ENCODE measurements around the gene EIF4EBP2. TPM values are rescaled to one million over a fixed set of nuclear protein-coding genes. Genes with fewer than 3 reads are reported as not detected.

EIF4EBP2 gene
- total RNA-seq, 1 experiment from 2014 or later, result 112 TPM

DNA sequence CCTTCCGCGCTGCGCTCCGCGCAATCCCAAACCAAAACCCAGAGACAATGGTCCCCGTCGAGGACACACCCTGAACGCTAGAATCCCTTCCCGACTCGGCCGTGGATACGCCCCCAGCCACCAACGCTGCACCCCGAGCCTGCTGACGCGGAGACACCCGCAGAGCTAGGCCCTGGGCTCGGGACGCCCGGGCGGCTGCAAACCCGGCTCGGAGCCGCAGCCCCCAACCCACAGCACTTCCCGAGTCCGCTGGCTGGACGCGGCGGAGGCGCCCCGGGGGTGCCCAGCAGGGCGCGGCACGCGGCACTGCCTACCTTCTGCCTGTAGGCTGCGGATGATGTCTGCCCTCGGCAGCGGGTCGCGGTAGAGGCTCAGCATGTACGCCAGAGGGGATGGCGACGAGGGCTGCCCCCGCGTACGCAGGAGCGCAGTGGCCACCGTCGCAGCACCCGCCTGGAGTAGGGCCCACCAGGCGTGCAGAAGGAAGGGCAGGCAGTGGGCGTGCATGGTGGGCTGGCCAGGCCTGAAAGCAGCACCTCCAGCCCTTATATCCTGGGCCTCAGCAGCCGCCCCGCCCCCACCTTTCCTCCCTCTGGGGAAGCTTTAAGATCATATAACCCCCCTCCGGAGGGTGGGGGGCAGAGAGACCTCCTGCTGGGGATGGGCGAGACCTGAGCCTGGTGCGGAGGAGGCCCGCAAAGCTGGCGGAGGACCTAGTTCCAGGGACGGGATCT, 37.4 kb downstream of the EIF4EBP2 start, which contains the start of gene NODAL (continued):
- TF ChIP-seq TCF7 (CRISPR knock-in tag; IDR thresholded peaks at IDR 0.05; ENCODE audit: low read depth) (no peak), NR3C1 (CRISPR knock-in tag; conservative IDR thresholded peaks at IDR 0.05; ENCODE audit: low read depth) (no peak), HMGA2 (CRISPR knock-in tag; IDR thresholded peaks at IDR 0.05) (no peak), GTF2I (CRISPR knock-in tag; conservative IDR thresholded peaks at IDR 0.05) (no peak), NFATC4 (CRISPR knock-in tag; IDR thresholded peaks at IDR 0.05) (no peak)
- TF ChIP-seq, protein P1, sequence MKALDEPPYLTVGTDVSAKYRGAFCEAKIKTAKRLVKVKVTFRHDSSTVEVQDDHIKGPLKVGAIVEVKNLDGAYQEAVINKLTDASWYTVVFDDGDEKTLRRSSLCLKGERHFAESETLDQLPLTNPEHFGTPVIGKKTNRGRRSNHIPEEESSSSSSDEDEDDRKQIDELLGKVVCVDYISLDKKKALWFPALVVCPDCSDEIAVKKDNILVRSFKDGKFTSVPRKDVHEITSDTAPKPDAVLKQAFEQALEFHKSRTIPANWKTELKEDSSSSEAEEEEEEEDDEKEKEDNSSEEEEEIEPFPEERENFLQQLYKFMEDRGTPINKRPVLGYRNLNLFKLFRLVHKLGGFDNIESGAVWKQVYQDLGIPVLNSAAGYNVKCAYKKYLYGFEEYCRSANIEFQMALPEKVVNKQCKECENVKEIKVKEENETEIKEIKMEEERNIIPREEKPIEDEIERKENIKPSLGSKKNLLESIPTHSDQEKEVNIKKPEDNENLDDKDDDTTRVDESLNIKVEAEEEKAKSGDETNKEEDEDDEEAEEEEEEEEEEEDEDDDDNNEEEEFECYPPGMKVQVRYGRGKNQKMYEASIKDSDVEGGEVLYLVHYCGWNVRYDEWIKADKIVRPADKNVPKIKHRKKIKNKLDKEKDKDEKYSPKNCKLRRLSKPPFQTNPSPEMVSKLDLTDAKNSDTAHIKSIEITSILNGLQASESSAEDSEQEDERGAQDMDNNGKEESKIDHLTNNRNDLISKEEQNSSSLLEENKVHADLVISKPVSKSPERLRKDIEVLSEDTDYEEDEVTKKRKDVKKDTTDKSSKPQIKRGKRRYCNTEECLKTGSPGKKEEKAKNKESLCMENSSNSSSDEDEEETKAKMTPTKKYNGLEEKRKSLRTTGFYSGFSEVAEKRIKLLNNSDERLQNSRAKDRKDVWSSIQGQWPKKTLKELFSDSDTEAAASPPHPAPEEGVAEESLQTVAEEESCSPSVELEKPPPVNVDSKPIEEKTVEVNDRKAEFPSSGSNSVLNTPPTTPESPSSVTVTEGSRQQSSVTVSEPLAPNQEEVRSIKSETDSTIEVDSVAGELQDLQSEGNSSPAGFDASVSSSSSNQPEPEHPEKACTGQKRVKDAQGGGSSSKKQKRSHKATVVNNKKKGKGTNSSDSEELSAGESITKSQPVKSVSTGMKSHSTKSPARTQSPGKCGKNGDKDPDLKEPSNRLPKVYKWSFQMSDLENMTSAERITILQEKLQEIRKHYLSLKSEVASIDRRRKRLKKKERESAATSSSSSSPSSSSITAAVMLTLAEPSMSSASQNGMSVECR (CRISPR knock-in tag; IDR thresholded peaks at IDR 0.05; ENCODE audit: borderline replicate concordance), result 0 out of 2 replicates have a peak, but pooled peaks have one; percentile 11
- TF ChIP-seq, protein P2, sequence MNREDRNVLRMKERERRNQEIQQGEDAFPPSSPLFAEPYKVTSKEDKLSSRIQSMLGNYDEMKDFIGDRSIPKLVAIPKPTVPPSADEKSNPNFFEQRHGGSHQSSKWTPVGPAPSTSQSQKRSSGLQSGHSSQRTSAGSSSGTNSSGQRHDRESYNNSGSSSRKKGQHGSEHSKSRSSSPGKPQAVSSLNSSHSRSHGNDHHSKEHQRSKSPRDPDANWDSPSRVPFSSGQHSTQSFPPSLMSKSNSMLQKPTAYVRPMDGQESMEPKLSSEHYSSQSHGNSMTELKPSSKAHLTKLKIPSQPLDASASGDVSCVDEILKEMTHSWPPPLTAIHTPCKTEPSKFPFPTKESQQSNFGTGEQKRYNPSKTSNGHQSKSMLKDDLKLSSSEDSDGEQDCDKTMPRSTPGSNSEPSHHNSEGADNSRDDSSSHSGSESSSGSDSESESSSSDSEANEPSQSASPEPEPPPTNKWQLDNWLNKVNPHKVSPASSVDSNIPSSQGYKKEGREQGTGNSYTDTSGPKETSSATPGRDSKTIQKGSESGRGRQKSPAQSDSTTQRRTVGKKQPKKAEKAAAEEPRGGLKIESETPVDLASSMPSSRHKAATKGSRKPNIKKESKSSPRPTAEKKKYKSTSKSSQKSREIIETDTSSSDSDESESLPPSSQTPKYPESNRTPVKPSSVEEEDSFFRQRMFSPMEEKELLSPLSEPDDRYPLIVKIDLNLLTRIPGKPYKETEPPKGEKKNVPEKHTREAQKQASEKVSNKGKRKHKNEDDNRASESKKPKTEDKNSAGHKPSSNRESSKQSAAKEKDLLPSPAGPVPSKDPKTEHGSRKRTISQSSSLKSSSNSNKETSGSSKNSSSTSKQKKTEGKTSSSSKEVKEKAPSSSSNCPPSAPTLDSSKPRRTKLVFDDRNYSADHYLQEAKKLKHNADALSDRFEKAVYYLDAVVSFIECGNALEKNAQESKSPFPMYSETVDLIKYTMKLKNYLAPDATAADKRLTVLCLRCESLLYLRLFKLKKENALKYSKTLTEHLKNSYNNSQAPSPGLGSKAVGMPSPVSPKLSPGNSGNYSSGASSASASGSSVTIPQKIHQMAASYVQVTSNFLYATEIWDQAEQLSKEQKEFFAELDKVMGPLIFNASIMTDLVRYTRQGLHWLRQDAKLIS (CRISPR knock-in tag; IDR thresholded peaks at IDR 0.05; ENCODE audit: borderline replicate concordance), result no peak
- TF ChIP-seq, protein P3, sequence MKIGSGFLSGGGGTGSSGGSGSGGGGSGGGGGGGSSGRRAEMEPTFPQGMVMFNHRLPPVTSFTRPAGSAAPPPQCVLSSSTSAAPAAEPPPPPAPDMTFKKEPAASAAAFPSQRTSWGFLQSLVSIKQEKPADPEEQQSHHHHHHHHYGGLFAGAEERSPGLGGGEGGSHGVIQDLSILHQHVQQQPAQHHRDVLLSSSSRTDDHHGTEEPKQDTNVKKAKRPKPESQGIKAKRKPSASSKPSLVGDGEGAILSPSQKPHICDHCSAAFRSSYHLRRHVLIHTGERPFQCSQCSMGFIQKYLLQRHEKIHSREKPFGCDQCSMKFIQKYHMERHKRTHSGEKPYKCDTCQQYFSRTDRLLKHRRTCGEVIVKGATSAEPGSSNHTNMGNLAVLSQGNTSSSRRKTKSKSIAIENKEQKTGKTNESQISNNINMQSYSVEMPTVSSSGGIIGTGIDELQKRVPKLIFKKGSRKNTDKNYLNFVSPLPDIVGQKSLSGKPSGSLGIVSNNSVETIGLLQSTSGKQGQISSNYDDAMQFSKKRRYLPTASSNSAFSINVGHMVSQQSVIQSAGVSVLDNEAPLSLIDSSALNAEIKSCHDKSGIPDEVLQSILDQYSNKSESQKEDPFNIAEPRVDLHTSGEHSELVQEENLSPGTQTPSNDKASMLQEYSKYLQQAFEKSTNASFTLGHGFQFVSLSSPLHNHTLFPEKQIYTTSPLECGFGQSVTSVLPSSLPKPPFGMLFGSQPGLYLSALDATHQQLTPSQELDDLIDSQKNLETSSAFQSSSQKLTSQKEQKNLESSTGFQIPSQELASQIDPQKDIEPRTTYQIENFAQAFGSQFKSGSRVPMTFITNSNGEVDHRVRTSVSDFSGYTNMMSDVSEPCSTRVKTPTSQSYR (CRISPR knock-in tag; IDR thresholded peaks at IDR 0.05), result peak; percentile 74
- TF ChIP-seq, protein P4, sequence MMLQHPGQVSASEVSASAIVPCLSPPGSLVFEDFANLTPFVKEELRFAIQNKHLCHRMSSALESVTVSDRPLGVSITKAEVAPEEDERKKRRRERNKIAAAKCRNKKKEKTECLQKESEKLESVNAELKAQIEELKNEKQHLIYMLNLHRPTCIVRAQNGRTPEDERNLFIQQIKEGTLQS (CRISPR knock-in tag; conservative IDR thresholded peaks at IDR 0.05), result no peak
- TF ChIP-seq, protein P5, sequence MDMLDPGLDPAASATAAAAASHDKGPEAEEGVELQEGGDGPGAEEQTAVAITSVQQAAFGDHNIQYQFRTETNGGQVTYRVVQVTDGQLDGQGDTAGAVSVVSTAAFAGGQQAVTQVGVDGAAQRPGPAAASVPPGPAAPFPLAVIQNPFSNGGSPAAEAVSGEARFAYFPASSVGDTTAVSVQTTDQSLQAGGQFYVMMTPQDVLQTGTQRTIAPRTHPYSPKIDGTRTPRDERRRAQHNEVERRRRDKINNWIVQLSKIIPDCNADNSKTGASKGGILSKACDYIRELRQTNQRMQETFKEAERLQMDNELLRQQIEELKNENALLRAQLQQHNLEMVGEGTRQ (CRISPR knock-in tag; IDR thresholded peaks at IDR 0.05), result no peak

DNA sequence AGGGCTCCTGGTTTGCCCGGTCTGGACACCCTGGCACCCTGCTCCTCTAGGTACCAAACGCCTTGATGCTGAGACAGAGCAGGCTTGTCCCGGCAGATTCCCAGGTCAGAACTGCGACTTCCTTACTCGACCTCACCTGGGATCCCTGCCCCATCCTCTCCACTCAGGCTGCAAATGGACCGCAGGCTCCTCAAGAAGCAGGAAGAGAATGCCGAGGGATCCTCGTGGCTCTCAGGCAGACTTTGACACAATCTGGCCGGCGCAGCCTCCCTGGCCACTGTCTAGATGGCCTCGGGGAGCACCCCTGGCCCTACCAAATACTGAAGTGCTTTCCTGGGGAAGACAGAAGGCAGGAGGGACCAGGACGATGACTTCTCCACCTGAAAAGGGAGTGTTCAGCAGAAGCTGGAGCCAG, 38.0 kb downstream of the EIF4EBP2 start:
- ATAC-seq, result peak; percentile 20
- CTCF ChIA-PET, result interaction anchor here (0.6 to 2.4 kb wide), 15 partner anchors 11 to 296 kb away, joined by 3 to 19 read pairs (median 4); partner anchors contain the start of genes EIF4EBP2 and TYSND1
- no peaks in the 10 kb centered on the region for H3K9me3 Mint-ChIP-seq
- TF ChIP-seq, protein P6, sequence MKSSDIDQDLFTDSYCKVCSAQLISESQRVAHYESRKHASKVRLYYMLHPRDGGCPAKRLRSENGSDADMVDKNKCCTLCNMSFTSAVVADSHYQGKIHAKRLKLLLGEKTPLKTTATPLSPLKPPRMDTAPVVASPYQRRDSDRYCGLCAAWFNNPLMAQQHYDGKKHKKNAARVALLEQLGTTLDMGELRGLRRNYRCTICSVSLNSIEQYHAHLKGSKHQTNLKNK (CRISPR knock-in tag; IDR thresholded peaks at IDR 0.05), result no peak
- TF ChIP-seq ZNF263 (CRISPR knock-in tag; IDR thresholded peaks at IDR 0.05; ENCODE audit: low read depth), result peak; percentile 32; the same call in 1 of the 2 replicates
- DNase-seq (ENCODE audit: low spot score), result peak; percentile 55
- peaks cover 6% of the 10 kb centered on the region for H3K36me3 Mint-ChIP-seq
- peak overlapping the region; percentile 77 for H3K4me3 Mint-ChIP-seq
- POLR2A ChIA-PET, result interaction anchor here (0.8 to 1.7 kb wide), 6 partner anchors 13 to 54 kb away, joined by 3 to 16 read pairs (median 5); partner anchors contain the start of genes EIF4EBP2 and PALD1
- H3K27ac Mint-ChIP-seq, result peak overlapping the region; percentile 95
- peaks cover 19% of the 10 kb centered on the region for H3K27me3 Mint-ChIP-seq (ENCODE audit: low read depth)
- H3K4me1 Mint-ChIP-seq, result peaks cover 74% of the 10 kb centered on the region
